Ishikawa (cell line): ENCODE data around the gene FGF14.

Experiments used
- EP300 ChIP-seq: IDR thresholded peaks from 2 replicates; pipeline ENCODE4 v1.6.1; 2012; ENCODE audit warnings: borderline replicate concordance
- TEAD4 ChIP-seq: IDR thresholded peaks from 2 replicates; pipeline ENCODE4 v1.6.1; 2012
- TF ChIP-seq, protein P1 (sequence below): IDR thresholded peaks from 2 replicates; pipeline ENCODE4 v1.6.1; 2012
- TF ChIP-seq, protein P2 (sequence below): IDR thresholded peaks from 2 replicates; pipeline ENCODE4 v1.6.1; 2012; ENCODE audit warnings: low read depth, mild to moderate bottlenecking

DNA sequence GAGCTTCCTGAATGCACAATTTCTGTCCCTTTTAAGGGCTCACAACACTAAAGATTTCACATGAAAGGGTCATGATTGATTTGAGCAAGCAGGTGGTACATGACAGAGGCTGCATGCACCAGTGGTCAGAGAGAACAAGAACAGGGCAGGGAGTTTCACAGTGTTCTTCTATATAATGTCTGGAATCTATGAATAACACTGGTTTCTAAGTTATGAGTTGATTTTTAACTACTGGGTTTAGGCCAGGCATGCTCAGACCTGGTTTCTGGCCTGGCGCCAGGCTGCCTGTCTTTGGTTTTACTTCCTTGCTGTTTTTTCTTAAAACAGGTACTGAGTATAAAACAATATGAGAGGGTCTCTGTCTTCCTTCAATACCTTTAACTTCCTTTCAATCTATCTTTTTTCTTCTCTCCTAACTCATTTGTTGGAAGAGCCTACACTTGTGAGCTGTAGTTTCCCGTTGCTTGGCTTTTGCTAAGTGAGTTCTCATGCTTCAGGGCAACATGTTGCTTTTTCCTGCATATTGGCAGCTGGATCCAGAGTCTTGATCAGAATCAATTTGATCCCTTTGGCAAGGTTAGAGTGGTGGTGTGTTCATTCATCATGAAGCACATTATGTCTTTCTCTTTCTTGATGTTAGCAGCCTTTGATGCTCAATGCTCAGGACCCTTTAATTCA, 38.5 kb upstream of the FGF14 start:
- TF ChIP-seq, protein P1, sequence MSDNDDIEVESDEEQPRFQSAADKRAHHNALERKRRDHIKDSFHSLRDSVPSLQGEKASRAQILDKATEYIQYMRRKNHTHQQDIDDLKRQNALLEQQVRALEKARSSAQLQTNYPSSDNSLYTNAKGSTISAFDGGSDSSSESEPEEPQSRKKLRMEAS: no peak
- TF ChIP-seq, protein P2, sequence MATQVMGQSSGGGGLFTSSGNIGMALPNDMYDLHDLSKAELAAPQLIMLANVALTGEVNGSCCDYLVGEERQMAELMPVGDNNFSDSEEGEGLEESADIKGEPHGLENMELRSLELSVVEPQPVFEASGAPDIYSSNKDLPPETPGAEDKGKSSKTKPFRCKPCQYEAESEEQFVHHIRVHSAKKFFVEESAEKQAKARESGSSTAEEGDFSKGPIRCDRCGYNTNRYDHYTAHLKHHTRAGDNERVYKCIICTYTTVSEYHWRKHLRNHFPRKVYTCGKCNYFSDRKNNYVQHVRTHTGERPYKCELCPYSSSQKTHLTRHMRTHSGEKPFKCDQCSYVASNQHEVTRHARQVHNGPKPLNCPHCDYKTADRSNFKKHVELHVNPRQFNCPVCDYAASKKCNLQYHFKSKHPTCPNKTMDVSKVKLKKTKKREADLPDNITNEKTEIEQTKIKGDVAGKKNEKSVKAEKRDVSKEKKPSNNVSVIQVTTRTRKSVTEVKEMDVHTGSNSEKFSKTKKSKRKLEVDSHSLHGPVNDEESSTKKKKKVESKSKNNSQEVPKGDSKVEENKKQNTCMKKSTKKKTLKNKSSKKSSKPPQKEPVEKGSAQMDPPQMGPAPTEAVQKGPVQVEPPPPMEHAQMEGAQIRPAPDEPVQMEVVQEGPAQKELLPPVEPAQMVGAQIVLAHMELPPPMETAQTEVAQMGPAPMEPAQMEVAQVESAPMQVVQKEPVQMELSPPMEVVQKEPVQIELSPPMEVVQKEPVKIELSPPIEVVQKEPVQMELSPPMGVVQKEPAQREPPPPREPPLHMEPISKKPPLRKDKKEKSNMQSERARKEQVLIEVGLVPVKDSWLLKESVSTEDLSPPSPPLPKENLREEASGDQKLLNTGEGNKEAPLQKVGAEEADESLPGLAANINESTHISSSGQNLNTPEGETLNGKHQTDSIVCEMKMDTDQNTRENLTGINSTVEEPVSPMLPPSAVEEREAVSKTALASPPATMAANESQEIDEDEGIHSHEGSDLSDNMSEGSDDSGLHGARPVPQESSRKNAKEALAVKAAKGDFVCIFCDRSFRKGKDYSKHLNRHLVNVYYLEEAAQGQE: no peak
- TF ChIP-seq TEAD4 (no peak), EP300 (no peak)
